ENCODE measurements around the gene SLC39A6.

DNA sequence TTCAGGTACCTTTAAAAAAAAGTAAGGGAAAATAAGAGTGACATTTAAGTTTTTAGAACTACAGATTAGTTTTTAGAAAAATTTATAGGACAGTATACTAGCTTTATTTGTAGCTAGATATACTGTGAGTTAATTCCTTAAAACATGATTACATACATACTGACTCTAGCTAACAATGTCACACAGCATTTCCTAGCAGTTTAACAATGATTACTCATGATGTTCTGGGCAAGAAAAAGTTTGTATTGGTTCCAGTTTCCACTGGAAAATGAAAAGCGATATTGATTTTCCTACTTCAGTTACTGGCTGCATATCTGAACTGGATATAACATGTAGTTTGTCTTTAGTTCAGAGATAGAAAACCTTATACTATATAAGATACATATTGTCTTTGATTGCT, 19.4 kb downstream of the SLC39A6 start:
- no peak for TF ChIP-seq EZH2 (IDR thresholded peaks at IDR 0.05; ENCODE audit: borderline replicate concordance)
- TF ChIP-seq, protein P1, sequence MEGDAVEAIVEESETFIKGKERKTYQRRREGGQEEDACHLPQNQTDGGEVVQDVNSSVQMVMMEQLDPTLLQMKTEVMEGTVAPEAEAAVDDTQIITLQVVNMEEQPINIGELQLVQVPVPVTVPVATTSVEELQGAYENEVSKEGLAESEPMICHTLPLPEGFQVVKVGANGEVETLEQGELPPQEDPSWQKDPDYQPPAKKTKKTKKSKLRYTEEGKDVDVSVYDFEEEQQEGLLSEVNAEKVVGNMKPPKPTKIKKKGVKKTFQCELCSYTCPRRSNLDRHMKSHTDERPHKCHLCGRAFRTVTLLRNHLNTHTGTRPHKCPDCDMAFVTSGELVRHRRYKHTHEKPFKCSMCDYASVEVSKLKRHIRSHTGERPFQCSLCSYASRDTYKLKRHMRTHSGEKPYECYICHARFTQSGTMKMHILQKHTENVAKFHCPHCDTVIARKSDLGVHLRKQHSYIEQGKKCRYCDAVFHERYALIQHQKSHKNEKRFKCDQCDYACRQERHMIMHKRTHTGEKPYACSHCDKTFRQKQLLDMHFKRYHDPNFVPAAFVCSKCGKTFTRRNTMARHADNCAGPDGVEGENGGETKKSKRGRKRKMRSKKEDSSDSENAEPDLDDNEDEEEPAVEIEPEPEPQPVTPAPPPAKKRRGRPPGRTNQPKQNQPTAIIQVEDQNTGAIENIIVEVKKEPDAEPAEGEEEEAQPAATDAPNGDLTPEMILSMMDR (IDR thresholded peaks at IDR 0.05; ENCODE audit: poor library complexity) = no peak
